K562 (cell line): ENCODE measurements around the gene IP6K2. TPM values are rescaled to one million over a fixed set of nuclear protein-coding genes. Genes with fewer than 3 reads are reported as not detected.
A peak's percentile ranks its signal among the peaks of the same experiment; 100 is the strongest.

Experiments used
- ATAC-seq: fragments of 200-7000 bp; cut with Tn5 transposase; 3 replicates; pipeline ENCODE4 v1.9.1; 2020; ENCODE audit warnings: moderate library complexity
- BruUV-seq: library from RNA; stranded (reverse); fragments of 400-500 nt; replicated peaks from 2 replicates; lab custom pipeline; 2021; lab: Mats Ljungman, UMichigan
- CTCF ChIA-PET: fragments of 300-600 bp; formaldehyde crosslinking; extraction: SDS; loops from one replicate; lab custom pipeline; 2021; ENCODE audit warnings: low intra/inter-chr PET ratio; lab: Yijun Ruan, JAX
- POLR2A ChIA-PET: fragments of 300-600, 350-650 bp; sonication (Branson Sonifier 250); formaldehyde crosslinking; extraction: SDS; loops from one replicate; lab custom pipeline; 2021; ENCODE audit warnings: antibody characterized with exemption, inconsistent platforms; lab: Yijun Ruan, JAX
- DNase-seq, 4 experiments: peaks; one replicate each; pipeline versions ENCODE4 v3.0.0 to v3.0.0-alpha.2; 2011 to 2018; ENCODE audit warnings: low spot score in 3 of 4, mixed read lengths in 3 of 4; ENCODE audit errors: extremely low read depth in 1 of 4
- FAIRE-seq: peaks from 2 replicates; lab custom pipeline; 2011; peaks lifted over from hg19 to GRCh38; lab: Jason Lieb, UNC
- H2AFZ ChIP-seq: 2 replicates; pipeline ENCODE4 v1.6.0; 2011; ENCODE audit warnings: low read depth, low read length, control low read depth, inconsistent platforms
- H3K27ac ChIP-seq: fragments of 200-600 bp; 3 replicates; pipeline ENCODE4 v1.8.0; 2011; ENCODE audit warnings: low read depth, mild to moderate bottlenecking, control low read depth, inconsistent platforms, low read length, moderate library complexity, mixed read lengths; ENCODE audit errors: extremely low read depth
- H3K27me3 ChIP-seq, 2 experiments: fragments of 300-600 bp in 1 of 2; 2 replicates in 1 of 2; 3 replicates in 1 of 2; pipeline versions ENCODE4 v1.6.0 to v1.8.0; 2011; ENCODE audit warnings: inconsistent platforms in 2 of 2, low read length in 2 of 2, mild to moderate bottlenecking in 1 of 2, mixed read lengths in 1 of 2, moderate library complexity in 1 of 2; ENCODE audit not compliant: control insufficient read depth in 2 of 2, insufficient read depth in 2 of 2
- H3K36me3 ChIP-seq: fragments of 300-600 bp; 3 replicates; pipeline ENCODE4 v1.8.0; 2011; ENCODE audit warnings: mild to moderate bottlenecking, low read length, inconsistent platforms; ENCODE audit not compliant: control insufficient read depth, insufficient read depth
- H3K4me1 ChIP-seq, 2 experiments: fragments of 200-600 bp in 1 of 2; replicated peaks in 1 of 2; 2 replicates in 1 of 2; 3 replicates in 1 of 2; pipeline versions ENCODE4 v1.5.1 to v1.8.0; 2011; ENCODE audit warnings: inconsistent platforms in 2 of 2, low read length in 2 of 2, mild to moderate bottlenecking in 1 of 2, mixed read lengths in 1 of 2, moderate library complexity in 1 of 2; ENCODE audit not compliant: control insufficient read depth in 2 of 2, insufficient read depth in 2 of 2
- H3K4me2 ChIP-seq: 2 replicates; pipeline ENCODE4 v1.6.1; 2011; ENCODE audit warnings: low read length, control low read depth, inconsistent platforms, mixed read lengths; ENCODE audit not compliant: insufficient read depth
- H3K4me3 ChIP-seq: fragments of 200-600 bp; sonication (generic), shearing (Covaris generic); 2 replicates; pipeline ENCODE4 v1.5.1; 2016; ENCODE audit warnings: control low read depth, inconsistent platforms
- H3K79me2 ChIP-seq: fragments of 200-600 bp; 3 replicates; pipeline ENCODE4 v1.8.0; 2011; ENCODE audit warnings: low read length, inconsistent platforms; ENCODE audit not compliant: control insufficient read depth, insufficient read depth
- H3K9ac ChIP-seq, 2 experiments: 2 replicates each; pipeline versions ENCODE4 v1.6.0 to v1.6.1; 2011; ENCODE audit warnings: low read depth in 2 of 2, low read length in 2 of 2, control low read depth in 1 of 2, inconsistent platforms in 1 of 2, mild to moderate bottlenecking in 1 of 2, mixed read lengths in 1 of 2; ENCODE audit not compliant: insufficient read depth in 1 of 2
- H3K9me1 ChIP-seq: one replicate; pipeline ENCODE4 v1.6.0; 2011; ENCODE audit warnings: inconsistent platforms, mild to moderate bottlenecking, low read length, moderate library complexity; ENCODE audit not compliant: control insufficient read depth, insufficient read depth
- H3K9me3 ChIP-seq: replicated peaks from 2 replicates; pipeline ENCODE4 v1.5.1; 2011; ENCODE audit warnings: low read depth, low read length, inconsistent platforms; ENCODE audit not compliant: control insufficient read depth, insufficient read depth
- H4K20me1 ChIP-seq: replicated peaks from 2 replicates; pipeline ENCODE4 v1.6.1; 2011; ENCODE audit warnings: low read length, inconsistent platforms, mixed read lengths; ENCODE audit not compliant: control insufficient read depth, insufficient read depth
- CTCF ChIP-seq, 3 experiments: IDR thresholded peaks in 2 of 3; conservative IDR thresholded peaks in 1 of 3; 2 replicates each; pipeline ENCODE4 v1.5.1; 2011 to 2012; ENCODE audit warnings: low read length in 3 of 3, mild to moderate bottlenecking in 3 of 3, control low read depth in 2 of 3, improper control_type of control experiment in 1 of 3, inconsistent platforms in 1 of 3, low read depth in 1 of 3, mixed read lengths in 1 of 3, moderate library complexity in 1 of 3; ENCODE audit not compliant: insufficient read depth in 2 of 3
- DEAF1 ChIP-seq: fragments of 450-650 bp; formaldehyde crosslinking; IDR thresholded peaks from 2 replicates; pipeline ENCODE4 v1.4.0; 2020; ENCODE audit warnings: mild to moderate bottlenecking, moderate library complexity
- E2F1 ChIP-seq: sonication (generic); formaldehyde crosslinking; IDR thresholded peaks from 2 replicates; pipeline ENCODE4 v1.8.1; 2023; ENCODE audit warnings: mild to moderate bottlenecking, missing genetic modification reagents, moderate library complexity
- E2F4 ChIP-seq: sonication (generic); formaldehyde crosslinking; IDR thresholded peaks from 2 replicates; pipeline ENCODE4 v1.8.0; 2022; ENCODE audit warnings: mild to moderate bottlenecking, low read depth, missing genetic modification reagents
- ESRRB ChIP-seq: fragments of 250-450 bp; sonication (Bioruptor Pico); IDR thresholded peaks from 2 replicates; pipeline ENCODE4 v1.5.0; 2020; ENCODE audit warnings: mild to moderate bottlenecking, moderate library complexity, borderline replicate concordance
- GATA2 ChIP-seq: sonication (generic); formaldehyde crosslinking; IDR thresholded peaks from 2 replicates; pipeline ENCODE4 v1.4.0; 2020; ENCODE audit warnings: mild to moderate bottlenecking, missing genetic modification reagents
- ILK ChIP-seq: fragments of 450-650 bp; IDR thresholded peaks from 2 replicates; pipeline ENCODE4 v1.6.1; 2016; ENCODE audit warnings: missing genetic modification characterization, low read depth, mild to moderate bottlenecking, missing compliant biosample characterization, moderate library complexity, borderline replicate concordance
- NCOR1 ChIP-seq: fragments of 450-650 bp; IDR thresholded peaks from 2 replicates; pipeline ENCODE4 v1.6.1; 2016; ENCODE audit warnings: mild to moderate bottlenecking, moderate library complexity
- NEUROD1 ChIP-seq: fragments of 150-350 bp; IDR thresholded peaks from 2 replicates; pipeline ENCODE4 v1.6.1; 2014; ENCODE audit warnings: borderline replicate concordance, low read length, low read depth; ENCODE audit not compliant: partially characterized antibody
- POLR2AphosphoS2 ChIP-seq: IDR thresholded peaks from 2 replicates; pipeline ENCODE4 v1.6.1; 2012; ENCODE audit warnings: low read length, improper control_type of control experiment
- RAD21 ChIP-seq, 2 experiments: fragments of 250-450 bp in 1 of 2; fragments of 450-650 bp in 1 of 2; sonication (Bioruptor Pico) in 1 of 2; formaldehyde crosslinking in 1 of 2; IDR thresholded peaks in 1 of 2; conservative IDR thresholded peaks in 1 of 2; 2 replicates each; pipeline versions ENCODE4 v1.4.0 to v1.8.0; 2020 to 2022; ENCODE audit warnings: mild to moderate bottlenecking in 2 of 2, moderate library complexity in 1 of 2
- ZBTB12 ChIP-seq: fragments of 250-450 bp; sonication (Bioruptor Pico); IDR thresholded peaks from 2 replicates; pipeline ENCODE4 v1.4.0; 2020
- ZNF717 ChIP-seq: fragments of 250-450 bp; sonication (Bioruptor Pico); IDR thresholded peaks from 2 replicates; pipeline ENCODE4 v1.5.0; 2021
- WGBS: fragments of 100-300 bp; shearing (Covaris generic); methylation state at CpG from one replicate; pipeline ENCODE4 v1.1.6; 2016; ENCODE audit warnings: low coverage, mixed read lengths; ENCODE audit not compliant: insufficient coverage; ENCODE audit errors: missing lambda C conversion rate; 5-methylcytosine and 5-hydroxymethylcytosine counted together
- in situ Hi-C: fragments of 300-500 bp; cut with MboI; formaldehyde crosslinking; loops from 4 replicates; pipeline ENCODE4 v1.15.0; 2018; ENCODE audit warnings: inconsistent platforms, mixed read lengths
- intact Hi-C: fragments of 100-400 bp; cut with micrococcal nuclease; formaldehyde crosslinking; loops from 2 replicates; pipeline ENCODE4 v1.14.2; 2022
- polyA plus RNA-seq, 8 experiments: library from polyadenylated mRNA; depleted of rRNA in 4 of 8; stranded (reverse) in 5 of 8; unstranded in 3 of 8; fragments of >200 nt; fragmentation: Nextera tagmentation in 2 of 8; fragmentation: Illumina TruSeq in 1 of 8; extraction: Ambion mirVana in 2 of 8; extraction: Trizol in 1 of 8; gene quantifications; 2 replicates each; pipeline versions ENCODE4 v1.2.1 to v1.2.3, GENCODE V29; 2011 to 2014; ENCODE audit warnings: inconsistent platforms in 1 of 8, missing spikeins in 1 of 8
- total RNA-seq, 7 experiments: library from RNA; depleted of rRNA in 6 of 7; stranded (reverse); fragments of >200 nt in 6 of 7; fragmentation: Illumina TruSeq in 2 of 7; extraction: Trizol in 2 of 7; gene quantifications; 2 replicates each; pipeline versions ENCODE4 v1.2.1 to v1.2.3, GENCODE V29; 2011 to 2021; ENCODE audit warnings: low replicate concordance in 1 of 7

The IP6K2 gene
- total and polyA plus RNA-seq, 9 of the 15 experiments (the other 6 are each of a cell fraction or from before 2014, with no cell fraction given) = 19.6 to 78.1 (median 48.0) TPM

- ATAC-seq = no peak
- in situ Hi-C loops (no loop called here), intact Hi-C loops (no loop called here)
Observed at GRCh38 chr3:48650723-48651122, 66.3 kb downstream of the IP6K2 start.

More at GRCh38 chr3:48650723-48651122, 66.3 kb downstream of the IP6K2 start:
- Histone ChIP-seq H3K9me3 (no peaks in the 10 kb centered on the region), H3K27me3 (no peaks in the 10 kb centered on the region), H3K9me1 (no peaks in the 10 kb centered on the region), H3K4me1 (peaks cover 0 to 22% of the 10 kb centered on the region in 2 experiments; a peak in 2 of 5 replicates), H3K27ac (no peak overlapping the region), H2AFZ (no peak overlapping the region), H3K4me3 (no peak overlapping the region), H3K4me2 (no peak overlapping the region), H3K36me3 (no peaks in the 10 kb centered on the region), H4K20me1 (no peaks in the 10 kb centered on the region), H3K9ac (peak overlapping the region in 1 of 2 experiments; percentile 45; a peak in 1 of 4 replicates), H3K79me2 (no peaks in the 10 kb centered on the region)
- BruUV-seq = no TSS peak
- DNase-seq (no peak), FAIRE-seq (no peak)
- no peak for TF ChIP-seq POLR2AphosphoS2
- TF ChIP-seq GATA2 = no peak
- TF ChIP-seq E2F4 (CRISPR knock-in tag) = no peak
- no peak for TF ChIP-seq ILK (tag)
- no peak for TF ChIP-seq ZBTB12
- no peak for TF ChIP-seq E2F1
- TF ChIP-seq ESRRB (CRISPR knock-in tag) = no peak
- no peak for TF ChIP-seq NEUROD1
- no peak for TF ChIP-seq DEAF1 (CRISPR knock-in tag)
- TF ChIP-seq NCOR1 = no peak
- no peak for TF ChIP-seq RAD21 (CRISPR knock-in tag; conservative IDR thresholded peaks at IDR 0.05 in 1 of 2, IDR thresholded peaks at IDR 0.05 in 1 of 2)
- TF ChIP-seq ZNF717 (CRISPR knock-in tag) = no peak
- no peak for TF ChIP-seq CTCF (IDR thresholded peaks at IDR 0.05 in 2 of 3, conservative IDR thresholded peaks at IDR 0.05 in 1 of 3; ENCODE audit: insufficient read depth in 2 of 3, low read depth in 1 of 3, low read length in 3 of 3)
- CTCF ChIA-PET = no interaction called here
- WGBS = 16% methylated on average over 7 of the region's 12 CpGs
- POLR2A ChIA-PET = interaction anchor here (0.9 kb wide), 1 partner anchor 15 kb away, joined by 3 read pairs; the partner anchor contains the start of gene SLC26A6
